NCI-H2081 treated with DMSO at 0.1 percent for 48 hours (cell line): ENCODE data around the gene ZNF860.

ENCODE experiments used
- DNase-seq: peaks from one replicate; lab custom pipeline; 2025; lab: John Stamatoyannopoulos, UW

The ZNF860 gene

GRCh38 chr3:31981206-31982181 lies at the start of gene ZNF860, which contains the start of gene OSBPL10:
Gene ZNF860 (plus strand): TSS chr3:31981750. CDS start chr3:31989080, 7,330 bp downstream.
Gene OSBPL10 (minus strand): TSS chr3:31981262. CDS start chr3:31981179, 83 bp downstream.
- DNase-seq = no peak

GRCh38 chr3:31932990-31933389 lies 48.6 kb upstream of the ZNF860 start:
- DNase-seq = no peak

GRCh38 chr3:31934018-31934417 lies 47.5 kb upstream of the ZNF860 start:
- no peak for DNase-seq

- DNase-seq = no peak
Observed at GRCh38 chr3:31934866-31935265, 46.7 kb upstream of the ZNF860 start.

- no peak for DNase-seq
Observed at GRCh38 chr3:31936420-31937060, 45.0 kb upstream of the ZNF860 start.

- DNase-seq = no peak
Observed at GRCh38 chr3:31937225-31937624, 44.3 kb upstream of the ZNF860 start.

- no peak for DNase-seq
Observed at GRCh38 chr3:31942446-31942845, 39.1 kb upstream of the ZNF860 start.

GRCh38 chr3:31943041-31943440 lies 38.5 kb upstream of the ZNF860 start:
- no peak for DNase-seq

- DNase-seq = no peak
Observed at GRCh38 chr3:31945738-31946052, 35.9 kb upstream of the ZNF860 start.

GRCh38 chr3:31946484-31947081 lies 35.0 kb upstream of the ZNF860 start:
- no peak for DNase-seq

GRCh38 chr3:31947162-31947561 lies 34.4 kb upstream of the ZNF860 start:
- DNase-seq = no peak

GRCh38 chr3:31947671-31948091 lies 33.9 kb upstream of the ZNF860 start:
- DNase-seq = no peak

GRCh38 chr3:31948280-31948679 lies 33.3 kb upstream of the ZNF860 start:
- DNase-seq = no peak

- DNase-seq = no peak
Observed at GRCh38 chr3:31952205-31952604, 29.3 kb upstream of the ZNF860 start.

GRCh38 chr3:31953091-31953490 lies 28.5 kb upstream of the ZNF860 start:
- no peak for DNase-seq

GRCh38 chr3:31953636-31954035 lies 27.9 kb upstream of the ZNF860 start:
- no peak for DNase-seq

- no peak for DNase-seq
Observed at GRCh38 chr3:31955581-31955980, 26.0 kb upstream of the ZNF860 start.

GRCh38 chr3:31957106-31957505 lies 24.4 kb upstream of the ZNF860 start:
- DNase-seq = no peak

- DNase-seq = peak; percentile 45
Observed at GRCh38 chr3:31958701-31959152, 22.8 kb upstream of the ZNF860 start.

- no peak for DNase-seq
Observed at GRCh38 chr3:31959251-31959650, 22.3 kb upstream of the ZNF860 start.

GRCh38 chr3:31959951-31960792 lies 21.4 kb upstream of the ZNF860 start:
- no peak for DNase-seq
